GM12891 (cell line): ENCODE results near the gene ANKRD33B.

Experiments
- POLR2A ChIP-seq: IDR thresholded peaks from 2 replicates; pipeline ENCODE4 v1.6.1; 2011; ENCODE audit warnings: low read depth, low read length, control low read depth
- POU2F2 ChIP-seq: IDR thresholded peaks from 2 replicates; pipeline ENCODE4 v1.6.1; 2011; ENCODE audit warnings: low read depth, mild to moderate bottlenecking, control low read depth, low read length, moderate library complexity
- TAF1 ChIP-seq: IDR thresholded peaks from 2 replicates; pipeline ENCODE4 v1.6.1; 2011; ENCODE audit warnings: low read depth, low read length, control low read depth

DNA sequence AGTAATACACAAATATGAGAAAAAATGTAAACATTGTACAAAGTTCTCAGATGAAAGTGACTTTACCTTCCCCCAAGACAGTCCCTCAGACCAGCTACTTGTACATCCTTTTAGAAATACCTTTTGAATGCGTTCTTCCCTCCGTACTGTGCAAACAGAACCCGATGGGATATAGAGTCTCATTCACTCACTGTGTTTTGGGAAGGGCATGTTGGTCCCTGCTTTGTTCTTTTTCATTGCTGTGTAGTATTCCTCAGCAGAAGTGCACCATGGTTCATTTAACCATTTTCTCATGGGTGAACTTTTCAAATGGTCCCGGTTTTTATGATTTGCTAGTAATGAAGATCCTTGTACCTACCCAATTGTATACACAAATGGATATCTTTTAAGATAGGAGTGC, 94.4 kb downstream of the ANKRD33B start:
- TF ChIP-seq TAF1 (no peak), POU2F2 (no peak), POLR2A (no peak; the same call in 1 of the 2 replicates)
